Right ventricle myocardium superior (tissue), 1 donor: ENCODE measurements around the gene SLC12A3. TPM values are rescaled to one million over a fixed set of nuclear protein-coding genes. Genes with fewer than 3 reads are reported as not detected.
A peak's percentile ranks its signal among the peaks of the same experiment; 100 is the strongest.

ENCODE experiments used
- ATAC-seq: fragments of 200-7000 bp; cut with Tn5 transposase; one replicate; pipeline ENCODE4 v1.9.1; 2020; ENCODE audit warnings: mild to moderate bottlenecking; ENCODE audit not compliant: poor library complexity
- DNase-seq: peaks from one replicate; pipeline ENCODE4 v3.0.0-alpha.2; 2020
- intact Hi-C: fragments of 100-400 bp; cut with DNase I; formaldehyde crosslinking; loops from one replicate; pipeline ENCODE4 v1.11.2; 2022
- total RNA-seq: library from RNA; stranded (reverse); fragmentation: NEBNext Ultra II Directional; extraction: Animal tissue kit (Norgen Biotek cat#: 25700); gene quantifications from one replicate; pipeline ENCODE4 v1.2.1, GENCODE V29; 2021
- donor health status: DM: no; HTN: yes; CAD: no; lungs with severe emphysema.

Gene SLC12A3
- total RNA-seq, 1 donor from 2014 or later: not detected

DNA sequence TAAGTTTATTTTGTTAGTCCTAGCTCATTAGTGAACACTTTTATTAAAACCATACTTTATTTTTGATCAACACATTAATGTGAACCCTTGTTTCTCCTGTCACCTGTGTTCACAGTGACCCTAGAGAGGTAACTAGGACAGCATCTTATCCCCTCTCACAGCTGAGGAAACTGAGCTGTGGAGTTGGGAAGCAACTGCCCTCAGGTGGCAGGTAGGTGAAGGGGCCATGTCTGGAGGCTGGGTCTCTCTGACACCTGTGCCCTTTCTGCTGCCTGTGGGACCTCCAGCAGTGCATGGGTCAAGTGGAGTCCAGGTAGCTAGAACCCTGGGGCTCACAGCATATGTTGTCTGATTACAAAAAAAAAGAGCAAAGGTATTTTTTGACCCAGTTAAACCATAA lies 22.9 kb upstream of the SLC12A3 start:
- DNase-seq (no peak), ATAC-seq (no peak)
- intact Hi-C loops: no loop called here

- intact Hi-C loops: no loop called here
- ATAC-seq (no peak), DNase-seq (no peak)
Measured at GRCh38 chr16:56844056-56844455, 21.0 kb upstream of the SLC12A3 start.

DNA sequence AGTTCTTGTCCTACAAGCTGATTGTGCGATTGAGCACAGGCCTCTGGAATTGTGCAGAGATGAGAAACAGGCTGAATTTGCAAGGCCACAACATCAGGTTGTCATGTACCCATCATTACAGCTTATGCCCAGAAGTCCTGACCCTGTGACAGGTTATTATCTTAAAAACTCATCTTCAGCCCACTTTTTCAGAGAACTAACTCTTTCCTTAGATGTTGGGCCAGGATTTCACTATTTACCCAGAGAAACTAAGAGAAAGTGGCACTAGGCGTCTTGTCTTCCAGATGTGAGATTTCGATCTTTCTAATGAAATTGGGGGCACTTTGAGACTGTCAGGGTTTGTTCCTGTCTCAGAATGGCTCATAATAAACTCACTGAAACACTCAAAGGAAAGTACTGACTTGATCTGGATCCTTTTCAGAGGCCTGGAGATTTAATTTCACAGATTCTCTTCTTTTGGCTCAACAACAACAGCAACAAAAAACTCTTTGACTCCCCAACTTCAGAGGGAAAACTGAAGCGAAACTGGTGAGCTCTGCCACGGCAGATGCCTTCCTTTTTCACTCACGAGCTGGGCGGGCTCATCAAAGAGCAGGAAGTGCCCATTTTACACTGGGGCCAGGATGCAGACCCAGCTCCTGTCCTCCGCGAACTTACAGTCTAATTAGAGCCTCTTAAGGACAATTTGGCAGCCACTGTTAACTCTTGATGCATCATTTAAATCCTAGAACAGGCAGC lies 17.7 kb upstream of the SLC12A3 start:
- ATAC-seq: no peak
- intact Hi-C loops: no loop called here
- DNase-seq: no peak

GRCh38 chr16:56848029-56848936 lies 16.7 kb upstream of the SLC12A3 start:
- DNase-seq (no peak), ATAC-seq (peak; percentile 85)
- intact Hi-C loops: no loop called here

DNA sequence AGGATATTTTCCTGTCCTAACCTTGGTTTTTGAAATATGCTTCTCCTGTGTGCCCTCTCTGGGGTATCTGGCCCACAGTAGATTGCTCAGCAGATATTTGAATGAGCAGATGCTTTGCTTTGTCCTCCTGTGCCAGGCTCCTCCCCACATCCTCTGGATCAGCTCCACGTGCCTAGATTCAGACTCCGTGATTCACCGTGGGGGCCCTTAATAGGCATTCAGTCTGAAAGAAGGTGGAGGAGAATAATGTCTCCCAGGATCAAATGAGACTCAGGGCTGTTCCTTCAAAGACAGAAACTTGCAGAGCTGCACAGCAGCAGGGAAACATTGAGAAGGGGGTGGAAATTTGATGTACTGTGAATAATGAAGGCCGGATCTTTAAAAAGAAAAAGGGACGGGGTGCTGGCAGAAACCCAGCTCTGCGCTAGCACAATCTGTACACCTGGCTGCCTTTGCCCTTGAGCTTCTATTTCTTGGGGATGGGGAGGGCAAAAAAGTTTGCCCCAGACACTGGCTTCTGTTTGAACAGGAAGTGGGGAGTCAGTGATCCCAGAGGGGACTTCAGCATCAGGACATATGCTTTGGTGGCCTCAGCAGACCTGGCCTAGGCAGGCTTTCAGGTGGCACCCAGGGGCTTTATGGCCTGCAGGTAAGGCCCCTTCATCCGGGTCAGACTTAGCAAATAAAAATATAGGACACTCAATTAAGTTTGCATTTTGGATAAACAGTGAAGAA lies 15.9 kb upstream of the SLC12A3 start:
- intact Hi-C loops: no loop called here
- ATAC-seq (no peak), DNase-seq (no peak)

GRCh38 chr16:56849690-56850680 lies 15.0 kb upstream of the SLC12A3 start:
- no peak for ATAC-seq
- intact Hi-C loops: no loop called here
- DNase-seq: no peak

GRCh38 chr16:56851671-56852400 lies 13.2 kb upstream of the SLC12A3 start:
- ATAC-seq: no peak
- intact Hi-C loops: no loop called here
- no peak for DNase-seq

DNA sequence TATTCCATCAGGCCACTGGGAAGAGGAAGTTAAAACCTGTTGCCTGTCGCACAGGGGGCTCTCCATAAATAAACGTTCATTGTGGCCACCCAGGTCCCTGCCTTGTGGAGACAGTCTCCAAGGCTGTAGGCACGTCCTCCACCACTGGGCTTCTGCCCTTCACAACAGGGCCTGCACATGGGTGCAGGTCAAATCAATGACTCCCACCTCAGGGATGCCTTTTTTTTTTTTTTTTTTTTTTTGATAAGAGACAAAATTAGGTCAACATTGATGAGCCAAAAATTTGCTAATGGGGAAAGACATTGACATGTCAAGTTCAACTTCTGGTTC lies 12.6 kb upstream of the SLC12A3 start:
- ATAC-seq (no peak), DNase-seq (no peak)
- intact Hi-C loops: no loop called here

GRCh38 chr16:56852968-56853367 lies 12.0 kb upstream of the SLC12A3 start:
- intact Hi-C loops: no loop called here
- DNase-seq (no peak), ATAC-seq (no peak)

DNA sequence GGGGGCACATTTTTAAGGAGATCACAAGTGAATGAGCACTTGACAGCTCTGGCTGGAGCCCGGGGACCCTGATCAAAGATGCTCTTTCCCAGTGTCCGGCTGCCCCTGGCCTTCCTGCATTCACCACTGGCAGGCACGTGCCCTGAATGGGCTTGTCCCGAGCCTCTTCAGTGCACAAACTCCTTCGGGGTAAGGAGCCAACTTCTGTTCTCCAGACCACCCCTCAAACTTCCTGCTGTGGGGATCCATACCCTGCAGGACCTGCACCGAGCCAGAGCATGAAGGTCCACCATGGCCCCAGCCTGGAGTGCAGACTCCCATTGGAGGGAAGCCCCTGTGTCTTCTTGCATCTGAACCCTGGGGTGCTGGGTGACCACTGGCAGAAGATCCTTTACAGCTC lies 9.8 kb upstream of the SLC12A3 start:
- no peak for DNase-seq
- no peak for ATAC-seq
- intact Hi-C loops: no loop called here

DNA sequence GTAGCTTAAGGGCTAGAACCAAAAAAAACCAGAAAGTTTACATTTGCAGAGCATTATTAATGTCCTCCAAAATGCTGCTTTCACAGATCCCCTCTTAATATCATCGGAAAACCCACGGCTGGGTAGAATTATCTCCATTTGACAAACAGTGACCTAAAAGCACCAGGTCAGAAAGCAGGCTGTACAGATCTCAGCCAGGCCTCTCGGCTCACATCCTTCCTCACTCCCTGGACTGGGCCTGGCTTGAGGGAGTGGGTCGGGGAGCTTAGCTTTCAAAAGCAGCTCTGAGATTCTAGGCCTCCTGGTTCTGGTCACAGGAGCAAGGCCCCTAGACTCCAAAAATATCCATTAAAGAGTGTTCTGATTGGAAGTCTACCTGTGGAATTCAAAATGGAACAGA lies 9.1 kb upstream of the SLC12A3 start:
- intact Hi-C loops: no loop called here
- ATAC-seq (no peak), DNase-seq (no peak)

DNA sequence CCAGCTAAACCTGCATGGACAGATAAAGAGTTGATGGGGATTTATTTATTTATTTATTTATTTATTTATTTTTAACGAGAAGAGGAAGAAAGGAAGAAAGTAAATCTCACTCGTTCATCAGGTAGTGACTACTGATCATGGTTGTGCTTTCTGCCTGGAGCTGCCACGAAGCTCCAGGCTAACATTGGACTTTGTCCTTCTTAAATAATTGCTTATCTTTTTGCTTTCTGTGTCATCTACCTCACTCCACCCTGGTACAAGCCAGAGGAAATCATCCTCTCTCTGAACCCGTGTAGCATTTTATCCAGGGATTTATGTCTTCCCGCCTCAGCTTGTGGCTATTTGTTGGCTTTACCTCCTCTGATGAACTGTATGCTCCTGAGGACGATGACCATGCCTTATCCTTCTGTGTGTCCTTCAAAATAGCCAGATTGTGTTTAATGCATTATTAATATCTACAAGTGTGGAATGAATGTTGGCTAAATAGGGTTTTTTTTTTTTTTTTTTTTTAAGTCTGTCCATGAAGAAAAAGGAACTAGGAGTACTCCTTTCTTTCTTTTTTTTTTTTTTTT lies 8.0 kb upstream of the SLC12A3 start:
- intact Hi-C loops: no loop called here

DNA sequence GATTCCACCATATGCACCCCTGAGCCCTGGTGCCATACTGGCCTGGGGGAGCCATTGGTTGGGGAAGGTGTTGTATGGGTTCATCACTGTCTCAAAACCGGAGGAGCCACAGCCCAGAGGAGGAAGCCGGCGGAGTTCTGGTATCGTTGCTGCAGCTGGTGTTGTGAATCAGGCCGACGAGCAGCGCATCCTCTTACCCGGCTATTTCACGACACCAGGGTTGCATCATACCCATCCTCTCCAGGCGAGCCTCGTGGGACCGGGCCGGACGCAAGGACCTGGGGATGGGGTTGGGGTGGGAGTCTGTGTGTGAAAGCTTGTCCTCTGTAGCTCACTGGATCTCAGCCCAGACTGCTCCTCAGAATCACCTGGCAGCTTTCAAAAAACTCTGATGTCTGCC lies 6.6 kb upstream of the SLC12A3 start:
- ATAC-seq (no peak), DNase-seq (no peak)
- intact Hi-C loops: no loop called here

More for the DNA sequence above, 8.0 kb upstream of the SLC12A3 start:
- ATAC-seq: no peak
- no peak for DNase-seq

DNA sequence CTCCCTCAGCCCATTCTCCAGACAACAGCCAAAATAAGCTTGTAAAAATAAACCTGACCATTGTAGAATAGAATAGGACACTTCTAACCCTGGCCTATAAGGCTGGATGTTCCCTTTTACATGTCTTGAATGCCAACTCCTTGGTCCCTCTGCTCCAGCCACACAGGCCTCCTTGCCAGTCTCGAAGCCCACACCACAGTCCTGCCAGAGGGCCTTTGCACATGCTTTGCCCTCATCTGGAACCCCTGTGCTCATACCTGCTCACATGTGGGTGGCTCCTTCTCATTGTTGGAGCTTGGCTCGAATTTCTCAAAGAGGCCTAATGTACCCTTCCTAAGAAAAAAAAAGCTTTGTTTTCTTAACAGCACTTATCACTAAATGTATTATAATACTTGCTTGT lies 5.4 kb upstream of the SLC12A3 start:
- DNase-seq (no peak), ATAC-seq (no peak)
- intact Hi-C loops: no loop called here

GRCh38 chr16:56860226-56861020 lies 4.6 kb upstream of the SLC12A3 start:
- DNase-seq: no peak
- intact Hi-C loops: no loop called here
- no peak for ATAC-seq

DNA sequence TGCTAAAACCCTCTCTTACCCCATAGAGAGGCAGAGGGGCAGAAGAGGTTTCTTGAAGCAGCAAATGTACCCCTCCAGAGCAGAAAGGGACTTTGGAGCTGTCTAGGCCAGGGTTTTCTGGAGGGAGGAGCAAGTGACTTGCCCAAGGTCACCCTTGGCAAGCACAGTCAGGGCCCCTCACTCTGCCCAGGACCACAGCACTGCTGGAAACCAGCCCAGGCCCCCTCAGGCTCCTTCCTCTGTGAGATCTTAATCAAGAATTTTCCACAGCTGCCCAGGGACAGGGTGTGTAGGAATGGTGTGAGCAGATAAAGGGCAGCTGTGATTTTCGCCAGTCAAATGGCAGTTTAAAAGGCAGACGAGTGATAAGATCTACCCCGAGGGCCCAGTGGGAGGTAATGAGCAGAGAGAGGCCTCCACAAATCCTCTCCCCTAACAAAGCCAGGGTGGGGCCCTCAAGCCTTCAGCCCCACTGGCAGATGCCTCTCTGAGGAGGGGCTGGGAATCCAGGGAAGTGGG lies 3.9 kb upstream of the SLC12A3 start:
- intact Hi-C loops: no loop called here
- DNase-seq (no peak), ATAC-seq (no peak)

DNA sequence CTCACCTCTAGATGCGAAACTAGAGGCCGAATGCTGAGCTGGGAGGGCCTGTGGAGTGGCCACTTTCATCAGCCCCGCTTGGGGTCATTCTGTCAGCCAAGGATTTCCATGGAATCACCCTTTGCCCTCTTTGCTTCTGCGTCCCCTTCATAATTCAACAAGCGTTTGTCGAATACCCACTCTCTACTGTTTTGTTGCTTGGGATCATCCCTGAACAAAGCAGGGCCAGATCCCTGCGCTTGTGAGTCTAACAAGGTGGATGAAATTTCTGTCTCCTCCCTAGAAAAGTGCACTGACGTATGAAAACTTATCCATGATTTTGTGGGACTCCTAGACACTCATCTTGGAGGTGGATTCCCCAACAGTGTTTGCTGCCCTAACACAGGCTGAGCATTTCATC lies 3.3 kb upstream of the SLC12A3 start:
- intact Hi-C loops: no loop called here
- DNase-seq (no peak), ATAC-seq (no peak)
